PFSK-1 (cell line): ENCODE measurements around the gene C17orf114.

Source experiments
- FOXP2 ChIP-seq: optimal IDR thresholded peaks from 2 replicates; pipeline ENCODE3; 2011; ENCODE audit warnings: borderline replicate concordance, control low read depth, inconsistent platforms; ENCODE audit not compliant: insufficient read depth; ENCODE audit errors: extremely low read length, extremely low read depth
- POLR2AphosphoS5 ChIP-seq: IDR thresholded peaks from 2 replicates; pipeline ENCODE4 v1.6.1; 2012; ENCODE audit warnings: low read depth, mild to moderate bottlenecking, control low read depth, low read length, moderate library complexity
- SIN3A ChIP-seq: IDR thresholded peaks from 2 replicates; pipeline ENCODE4 v1.6.1; 2012; ENCODE audit warnings: mild to moderate bottlenecking, low read length, moderate library complexity, borderline replicate concordance; ENCODE audit not compliant: insufficient read depth
- TAF1 ChIP-seq: IDR thresholded peaks from 2 replicates; pipeline ENCODE4 v1.6.1; 2012; ENCODE audit warnings: low read length, control low read depth, borderline replicate concordance; ENCODE audit not compliant: insufficient read depth
- TF ChIP-seq, protein P1 (sequence below), 2 experiments: IDR thresholded peaks; 2 replicates each; pipeline versions ENCODE4 v1.6.1 to v1.8.0; 2011 to 2012; ENCODE audit warnings: low read depth in 2 of 2, low read length in 2 of 2, control low read depth in 1 of 2, inconsistent platforms in 1 of 2, mild to moderate bottlenecking in 1 of 2, moderate library complexity in 1 of 2; ENCODE audit not compliant: insufficient read depth in 1 of 2

DNA sequence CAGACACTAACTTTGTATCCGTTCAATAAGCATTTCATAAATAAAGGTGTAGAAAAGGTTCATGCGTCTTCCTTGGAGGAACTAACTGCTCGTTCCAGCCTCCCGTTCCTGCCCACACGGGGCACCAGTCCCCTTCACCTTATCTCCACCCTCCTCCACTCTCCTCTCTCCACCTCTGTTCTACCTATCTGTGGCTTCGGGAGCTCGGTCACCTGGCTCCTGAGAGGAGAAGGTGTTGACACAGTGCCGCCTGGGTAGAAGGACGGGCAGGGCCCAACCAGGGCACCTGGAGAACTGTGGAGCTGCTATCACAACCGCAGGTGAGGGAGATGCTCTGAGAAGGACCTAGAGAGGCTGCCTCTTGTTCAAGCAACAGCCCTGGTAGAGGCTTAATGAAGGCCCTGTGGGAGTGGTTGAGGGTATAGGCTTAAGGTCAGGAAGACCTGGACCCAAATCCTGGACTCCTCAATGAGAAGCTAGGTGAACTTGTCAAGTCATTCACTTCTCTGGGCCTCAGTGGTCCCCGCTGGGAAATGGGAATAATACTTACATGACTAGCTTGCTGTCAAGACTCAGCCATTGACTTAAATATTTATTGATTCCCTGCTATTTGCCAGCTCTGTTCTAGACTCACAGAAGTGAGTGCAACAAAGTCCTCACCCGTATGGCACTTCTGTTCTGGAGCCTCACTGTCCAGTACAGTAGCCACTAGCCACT lies 21.4 kb upstream of the C17orf114 start:
- TF ChIP-seq SIN3A, result no peak
- TF ChIP-seq TAF1, result no peak
- no peak for TF ChIP-seq POLR2AphosphoS5
- TF ChIP-seq, protein P1, sequence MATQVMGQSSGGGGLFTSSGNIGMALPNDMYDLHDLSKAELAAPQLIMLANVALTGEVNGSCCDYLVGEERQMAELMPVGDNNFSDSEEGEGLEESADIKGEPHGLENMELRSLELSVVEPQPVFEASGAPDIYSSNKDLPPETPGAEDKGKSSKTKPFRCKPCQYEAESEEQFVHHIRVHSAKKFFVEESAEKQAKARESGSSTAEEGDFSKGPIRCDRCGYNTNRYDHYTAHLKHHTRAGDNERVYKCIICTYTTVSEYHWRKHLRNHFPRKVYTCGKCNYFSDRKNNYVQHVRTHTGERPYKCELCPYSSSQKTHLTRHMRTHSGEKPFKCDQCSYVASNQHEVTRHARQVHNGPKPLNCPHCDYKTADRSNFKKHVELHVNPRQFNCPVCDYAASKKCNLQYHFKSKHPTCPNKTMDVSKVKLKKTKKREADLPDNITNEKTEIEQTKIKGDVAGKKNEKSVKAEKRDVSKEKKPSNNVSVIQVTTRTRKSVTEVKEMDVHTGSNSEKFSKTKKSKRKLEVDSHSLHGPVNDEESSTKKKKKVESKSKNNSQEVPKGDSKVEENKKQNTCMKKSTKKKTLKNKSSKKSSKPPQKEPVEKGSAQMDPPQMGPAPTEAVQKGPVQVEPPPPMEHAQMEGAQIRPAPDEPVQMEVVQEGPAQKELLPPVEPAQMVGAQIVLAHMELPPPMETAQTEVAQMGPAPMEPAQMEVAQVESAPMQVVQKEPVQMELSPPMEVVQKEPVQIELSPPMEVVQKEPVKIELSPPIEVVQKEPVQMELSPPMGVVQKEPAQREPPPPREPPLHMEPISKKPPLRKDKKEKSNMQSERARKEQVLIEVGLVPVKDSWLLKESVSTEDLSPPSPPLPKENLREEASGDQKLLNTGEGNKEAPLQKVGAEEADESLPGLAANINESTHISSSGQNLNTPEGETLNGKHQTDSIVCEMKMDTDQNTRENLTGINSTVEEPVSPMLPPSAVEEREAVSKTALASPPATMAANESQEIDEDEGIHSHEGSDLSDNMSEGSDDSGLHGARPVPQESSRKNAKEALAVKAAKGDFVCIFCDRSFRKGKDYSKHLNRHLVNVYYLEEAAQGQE (IDR thresholded peaks at IDR 0.05; ENCODE audit: insufficient read depth in 1 of 2, low read depth in 2 of 2, low read length in 2 of 2), result no peak
- TF ChIP-seq FOXP2, result no peak
